Transverse colon (tissue), 3 donors: ENCODE data around the gene CNST.

ENCODE experiments used
- CTCF ChIP-seq, 5 experiments: fragments of 200-600 bp in 3 of 5; fragments of 450-650 bp in 2 of 5; sonication (generic) in 3 of 5; IDR thresholded peaks; 1 replicate in 2 of 5; 2 replicates in 3 of 5; pipeline ENCODE4 v1.5.1; 2016 to 2017; ENCODE audit warnings: antibody characterized with exemption in 5 of 5, inconsistent platforms in 3 of 5, mild to moderate bottlenecking in 2 of 5, moderate library complexity in 1 of 5
- POLR2A ChIP-seq: fragments of 450-650 bp; IDR thresholded peaks from one replicate; pipeline ENCODE4 v1.6.1; 2016; ENCODE audit warnings: antibody characterized with exemption, mild to moderate bottlenecking, moderate library complexity

GRCh38 chr1:246526915-246527314 lies 39.3 kb upstream of the CNST start:
- TF ChIP-seq CTCF (IDR thresholded peaks at IDR 0.05) (no peak), POLR2A (no peak)
